Adipose tissue (tissue), 3 donors: ENCODE measurements around the gene CALN1. TPM values are rescaled to one million over a fixed set of nuclear protein-coding genes. Genes with fewer than 3 reads are reported as not detected.
"Not testable (repeated sequence)": the region's sequence is repeated elsewhere in the genome, so short reads cannot be mapped to it uniquely, and the experiment has no call there.

ENCODE experiments used
- H3K27ac ChIP-seq: one replicate; pipeline ENCODE4 v1.5.1; 2013; ENCODE audit warnings: low read depth, low read length
- WGBS, 3 donors: extraction: QIAGEN DNeasy Blood & Tissue Kit; methylation state at CpG; one replicate each; pipeline ENCODE4 v1.1.7; 2013; 5-methylcytosine and 5-hydroxymethylcytosine counted together
- polyA plus RNA-seq, 3 donors: library from polyadenylated mRNA; stranded (reverse); fragments of 200-250 nt; gene quantifications; one replicate each; pipeline ENCODE4 v1.2.3, GENCODE V29; 2013
- donor health status: healthy with polysubstance abuse.
- donor health status: Bipolar disorder and iron deficiency.
- donor health status: healthy.

Gene CALN1
- polyA plus RNA-seq, 3 donors: 0.12 TPM; not detected in 2

GRCh38 chr7:72413886-72414285 lies 1.7 kb upstream of the CALN1 start:
- H3K27ac ChIP-seq: no peak overlapping the region
- WGBS, 3 donors: 88 to 91% (median 91%) methylated on average over 9 of the region's 9 CpGs

GRCh38 chr7:72413290-72413689 lies 1.2 kb upstream of the CALN1 start:
- WGBS, 3 donors: 88 to 94% (median 91%) methylated on average over 6 of the region's 6 CpGs
- H3K27ac ChIP-seq: no peak overlapping the region

DNA sequence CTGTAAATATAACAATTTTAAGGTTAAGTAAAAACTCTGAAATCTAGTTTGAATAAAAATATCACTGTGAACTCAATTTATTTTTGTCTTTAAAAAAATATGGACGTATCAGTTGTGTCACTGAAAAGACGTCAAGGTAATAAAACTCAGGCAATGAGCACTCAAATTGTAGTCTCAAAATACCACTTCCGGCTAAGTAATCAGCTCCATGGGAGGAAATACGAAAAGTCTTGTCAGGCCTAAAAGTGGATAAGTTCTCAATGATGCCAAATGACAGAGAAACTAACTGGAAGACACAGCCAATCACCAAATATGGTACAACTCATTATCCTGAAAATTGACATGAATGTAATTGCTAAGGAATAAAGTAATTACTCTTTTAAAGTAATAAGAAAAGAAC lies 719 bp downstream of the CALN1 start:
- H3K27ac ChIP-seq: no peak overlapping the region
- 73 to 78% (median 75%) methylated on average over 4 of the region's 4 CpGs for WGBS, 3 donors

DNA sequence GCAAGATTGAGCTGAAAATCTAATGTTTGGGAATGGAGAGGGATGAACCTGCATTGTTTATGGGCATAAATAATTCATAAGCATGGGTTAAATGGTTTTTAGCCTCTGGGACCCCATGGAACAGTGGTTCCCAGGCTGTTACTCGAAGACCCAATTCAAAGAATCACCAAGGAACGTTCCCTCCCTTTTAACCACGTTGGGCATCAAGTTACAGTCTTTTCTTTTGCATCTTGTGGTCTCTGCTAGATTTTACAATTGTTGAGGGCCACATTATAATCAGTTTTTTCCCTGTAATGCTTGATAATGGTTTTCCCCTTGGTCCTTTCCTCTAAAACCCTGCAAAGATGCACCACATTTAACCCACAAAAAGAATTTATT lies 2.5 kb downstream of the CALN1 start:
- WGBS, 3 donors: 48 to 62% (median 54%) methylated on average over 3 of the region's 3 CpGs
- no peak overlapping the region for H3K27ac ChIP-seq

DNA sequence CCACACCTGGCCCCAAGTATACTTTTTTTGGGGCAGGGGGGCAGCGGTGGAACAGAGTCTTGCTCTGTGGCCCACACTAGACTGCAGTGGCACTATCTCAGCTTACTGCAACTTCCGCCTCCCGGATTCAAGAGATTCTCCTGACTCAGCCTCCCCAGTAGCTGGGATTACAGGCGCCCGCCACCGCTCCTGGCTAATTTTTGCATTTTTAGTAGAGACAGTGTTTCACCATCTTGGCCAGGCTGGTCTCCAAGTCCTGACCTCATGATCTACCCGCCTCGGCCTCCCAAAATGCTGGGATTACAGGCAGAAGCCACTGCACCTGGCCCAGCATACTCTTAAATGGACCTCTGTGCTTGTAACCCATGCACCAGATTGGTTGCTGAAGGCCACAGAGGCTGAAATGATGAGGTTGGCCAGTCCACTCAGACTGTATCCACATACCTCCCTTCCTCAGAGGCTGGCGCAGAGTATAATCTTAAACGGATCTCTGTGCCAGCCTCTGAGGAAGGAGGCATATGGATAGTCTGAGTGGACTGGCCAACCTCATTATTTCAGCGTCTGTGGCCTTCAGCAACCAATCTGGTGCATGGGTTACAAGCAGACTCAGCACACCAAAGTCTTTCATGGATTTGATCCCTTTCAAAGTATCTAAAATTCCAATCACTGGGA lies 3.0 kb downstream of the CALN1 start:
- H3K27ac ChIP-seq: no peak overlapping the region
- WGBS, 3 donors: 93 to 96% (median 94%) methylated on average over 11 of the region's 11 CpGs

- 86 to 88% (median 88%) methylated on average over 4 of the region's 4 CpGs for WGBS, 3 donors
- H3K27ac ChIP-seq: no peak overlapping the region
Measured at GRCh38 chr7:72406820-72407403, 5.2 kb downstream of the CALN1 start.

GRCh38 chr7:72405871-72406270 lies 6.3 kb downstream of the CALN1 start:
- WGBS, 3 donors: 84 to 93% (median 92%) methylated on average over 15 of the region's 15 CpGs
- no peak overlapping the region for H3K27ac ChIP-seq

GRCh38 chr7:72405418-72405817 lies 6.7 kb downstream of the CALN1 start:
- H3K27ac ChIP-seq: no peak overlapping the region
- 42 to 77% (median 46%) methylated on average over 11 of the region's 11 CpGs for WGBS, 3 donors

DNA sequence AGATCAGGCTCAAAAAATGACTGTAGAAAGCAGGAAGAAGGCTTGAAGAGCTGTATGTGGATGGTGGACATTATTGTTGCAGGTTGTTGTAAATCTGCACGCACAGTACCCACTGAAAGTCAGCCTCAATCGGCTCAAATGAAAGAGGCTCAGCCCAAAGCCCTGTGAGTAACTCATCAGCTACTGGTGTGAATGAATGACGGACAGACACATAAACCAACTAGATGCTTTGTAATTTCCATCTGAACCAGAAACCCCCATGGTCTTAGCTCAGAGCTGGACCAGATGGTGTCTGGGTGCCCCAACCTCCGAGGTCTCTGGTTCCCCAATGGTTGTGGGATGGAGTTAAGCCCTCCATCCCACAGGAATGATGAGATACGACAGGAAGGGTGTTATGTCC lies 7.4 kb downstream of the CALN1 start:
- 75 to 87% (median 85%) methylated on average over 5 of the region's 5 CpGs for WGBS, 3 donors

DNA sequence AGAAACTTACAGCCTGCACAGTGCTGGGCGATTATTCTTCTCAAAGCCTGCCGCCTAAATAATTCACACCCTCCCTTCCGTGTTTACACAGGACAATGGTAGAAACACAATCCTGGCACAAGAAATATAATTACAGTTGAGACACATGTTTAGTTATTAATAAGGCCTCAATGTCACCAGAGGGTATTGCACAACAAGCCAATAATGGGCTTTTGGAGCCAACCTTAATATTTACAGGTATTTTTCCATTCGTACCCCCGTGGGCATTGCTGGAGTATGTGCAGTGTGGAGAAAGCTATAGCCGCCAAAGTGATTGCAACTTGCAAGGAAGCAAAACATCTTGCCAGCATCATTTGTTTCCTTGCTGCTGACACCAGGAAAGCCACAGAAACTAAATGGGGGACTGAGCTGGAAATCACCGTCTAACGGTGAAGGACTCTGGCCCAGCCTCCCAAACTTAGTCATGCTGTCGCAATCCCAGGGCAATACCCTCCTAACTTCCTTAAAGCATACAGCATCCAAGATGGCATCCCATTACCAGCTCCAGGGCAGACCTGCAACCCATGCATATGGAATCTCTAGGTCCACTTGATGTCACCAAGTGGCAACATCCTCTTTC lies 8.6 kb downstream of the CALN1 start:
- no peak overlapping the region for H3K27ac ChIP-seq
- 50 to 63% (median 51%) methylated on average over 9 of the region's 9 CpGs for WGBS, 3 donors

More for the DNA sequence above, 7.4 kb downstream of the CALN1 start:
- no peak overlapping the region for H3K27ac ChIP-seq

DNA sequence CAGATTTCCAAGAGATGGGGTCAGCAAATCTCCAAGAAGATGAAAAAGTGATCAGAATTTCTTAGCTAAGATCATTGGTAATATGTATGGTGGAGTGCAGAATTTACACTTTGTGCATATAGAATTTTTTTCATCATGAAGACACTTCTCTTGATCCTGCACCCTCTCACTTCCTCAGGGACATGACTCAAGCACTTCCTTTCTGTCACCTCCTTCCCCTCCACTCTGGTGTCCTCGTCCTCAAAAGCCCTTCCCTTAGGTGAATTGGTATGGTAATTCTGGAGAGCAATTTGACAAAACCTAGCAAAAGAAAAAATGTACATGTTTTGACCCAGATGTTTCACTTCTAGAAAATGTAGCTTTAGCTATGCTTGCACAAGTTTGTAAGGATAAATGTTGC lies 18.1 kb downstream of the CALN1 start:
- WGBS, 3 donors: 4 to 27% (median 12%) methylated on average over 1 of the region's 1 CpG
- no peak overlapping the region for H3K27ac ChIP-seq

DNA sequence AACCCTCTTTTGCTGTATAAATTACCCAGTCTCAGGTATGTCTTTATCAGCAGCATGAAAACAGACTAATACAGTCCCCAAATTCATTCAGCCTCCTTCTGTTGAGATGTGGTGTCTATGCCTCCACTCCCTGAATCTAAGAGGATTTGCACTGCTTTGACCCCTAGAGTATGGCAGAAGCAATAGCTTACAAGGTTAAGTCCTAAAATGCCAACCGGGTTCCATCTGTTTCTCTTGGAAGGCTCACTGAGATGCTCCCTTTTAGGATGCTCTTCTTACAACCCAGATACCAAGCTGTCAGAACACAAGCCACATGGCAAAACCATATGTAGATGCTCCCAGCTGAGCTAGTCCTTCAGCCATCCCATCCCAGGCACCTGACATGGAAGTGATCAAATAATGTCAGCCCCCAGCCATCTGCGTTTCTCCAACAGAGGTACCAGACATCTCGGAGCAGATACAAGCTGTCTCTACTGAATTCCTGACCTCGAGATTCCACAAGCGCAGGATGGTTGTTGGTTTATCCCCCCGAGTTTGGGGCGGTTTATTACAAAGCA lies 20.2 kb downstream of the CALN1 start:
- H3K27ac ChIP-seq: no peak overlapping the region
- WGBS, 3 donors: 88 to 94% (median 93%) methylated on average over 7 of the region's 7 CpGs

GRCh38 chr7:72386118-72386517 lies 26.0 kb downstream of the CALN1 start:
- 73 to 85% (median 84%) methylated on average over 3 of the region's 3 CpGs for WGBS, 3 donors
- H3K27ac ChIP-seq: no peak overlapping the region

DNA sequence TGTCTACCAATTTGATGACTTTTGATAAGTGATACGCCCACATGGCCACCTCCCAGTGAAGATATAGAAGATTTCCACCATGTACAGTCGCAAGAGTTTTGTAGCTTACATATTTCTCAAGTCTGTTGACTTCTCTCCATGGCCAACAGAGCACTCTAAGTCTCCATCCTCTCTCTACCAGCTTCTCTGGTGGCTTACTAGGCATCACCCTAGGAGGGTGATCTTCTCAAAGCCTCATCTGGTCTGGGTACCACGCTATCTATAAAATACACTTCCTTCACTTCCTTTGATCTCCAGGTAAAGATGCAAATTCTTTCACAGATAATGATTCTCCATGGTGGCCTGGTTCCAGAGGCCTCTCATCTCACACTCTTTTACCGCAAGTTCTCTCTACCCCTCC lies 49.9 kb downstream of the CALN1 start:
- 82 to 97% (median 93%) methylated on average over 4 of the region's 4 CpGs for WGBS, 3 donors
- no peak overlapping the region for H3K27ac ChIP-seq

GRCh38 chr7:72345208-72345727 lies 66.9 kb downstream of the CALN1 start:
- 79 to 91% (median 89%) methylated on average over 1 of the region's 1 CpG for WGBS, 3 donors
- no peak overlapping the region for H3K27ac ChIP-seq

DNA sequence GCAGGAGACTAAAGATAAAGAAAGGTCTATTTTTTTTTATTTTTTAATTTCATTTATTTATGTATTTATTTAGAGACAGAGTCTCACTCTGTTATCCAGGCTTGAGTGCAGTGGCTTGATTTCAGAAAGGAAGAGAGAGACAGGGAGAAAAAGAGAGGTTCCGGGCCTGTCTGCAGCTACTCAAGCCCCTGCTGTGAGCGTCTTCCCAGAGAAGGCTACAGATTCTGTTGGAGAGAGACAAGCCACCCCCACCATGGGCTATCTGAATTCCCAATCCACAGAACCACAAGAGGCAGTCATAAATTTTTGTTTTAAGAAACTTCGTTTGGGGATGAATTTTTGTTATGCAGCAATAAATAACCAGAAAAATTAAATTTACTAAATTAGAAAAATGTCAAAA lies 68.1 kb downstream of the CALN1 start:
- H3K27ac ChIP-seq: no peak overlapping the region
- WGBS, 3 donors: 68 to 73% (median 69%) methylated on average over 3 of the region's 3 CpGs

GRCh38 chr7:72343354-72343753 lies 68.8 kb downstream of the CALN1 start:
- WGBS, 3 donors: 66 to 91% (median 87%) methylated on average over 3 of the region's 3 CpGs
- not testable (repeated sequence) for H3K27ac ChIP-seq

GRCh38 chr7:72337390-72338167 lies 74.6 kb downstream of the CALN1 start:
- 5 to 7% (median 6%) methylated on average over 37 to 44 of the region's 44 CpGs for WGBS, 3 donors
- H3K27ac ChIP-seq: no peak overlapping the region
